Activated T-cell treated with anti-CD3 and anti-CD28 coated beads for 1 hour (primary cell): ENCODE data around the gene ALPL.

Experiments used
- DNase-seq: peaks from one replicate; pipeline ENCODE4 v3.0.0-alpha.2; 2020; ENCODE audit warnings: low read depth

ALPL gene

DNA sequence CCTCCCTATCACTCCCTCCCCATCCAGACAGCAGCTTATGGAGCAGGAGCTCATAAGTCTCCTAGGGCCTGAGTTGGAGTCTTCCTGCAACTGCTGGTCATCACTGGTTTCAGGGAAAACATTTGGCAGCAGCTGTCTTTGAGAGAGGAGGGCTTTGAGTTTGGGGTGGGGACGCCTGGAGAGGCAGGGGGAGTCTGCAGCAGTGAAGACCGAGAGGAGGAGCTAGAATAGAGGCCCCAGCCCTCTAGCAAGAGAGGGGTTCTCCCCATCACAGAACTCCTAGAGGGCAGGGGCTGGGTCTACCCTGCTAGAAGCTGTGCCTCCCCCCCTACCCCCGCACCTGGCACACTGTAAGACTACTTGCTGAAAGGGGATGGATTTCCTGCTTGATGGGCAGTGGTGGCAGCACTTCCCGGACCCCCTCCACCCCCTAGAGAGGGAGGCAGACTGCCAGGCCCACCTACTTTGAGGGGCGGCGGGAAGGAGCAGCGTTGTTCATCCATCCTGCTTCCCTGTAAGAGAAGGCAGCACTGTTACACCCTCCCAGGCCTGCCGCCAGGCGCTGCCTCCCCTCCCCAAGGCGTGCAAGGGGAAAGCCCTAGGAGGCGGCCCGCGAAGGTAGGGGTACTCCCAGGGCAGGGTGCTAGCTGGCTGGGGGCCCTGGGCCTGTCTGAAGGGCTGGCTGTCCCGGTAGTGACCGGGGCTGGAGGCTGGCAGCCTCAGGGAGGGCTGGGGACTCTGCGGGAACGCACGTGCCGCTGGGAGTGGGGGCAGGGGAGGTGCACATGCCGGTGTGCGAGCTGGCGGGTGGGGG lies 109.5 kb downstream of the ALPL start:
- no peak for DNase-seq

DNA sequence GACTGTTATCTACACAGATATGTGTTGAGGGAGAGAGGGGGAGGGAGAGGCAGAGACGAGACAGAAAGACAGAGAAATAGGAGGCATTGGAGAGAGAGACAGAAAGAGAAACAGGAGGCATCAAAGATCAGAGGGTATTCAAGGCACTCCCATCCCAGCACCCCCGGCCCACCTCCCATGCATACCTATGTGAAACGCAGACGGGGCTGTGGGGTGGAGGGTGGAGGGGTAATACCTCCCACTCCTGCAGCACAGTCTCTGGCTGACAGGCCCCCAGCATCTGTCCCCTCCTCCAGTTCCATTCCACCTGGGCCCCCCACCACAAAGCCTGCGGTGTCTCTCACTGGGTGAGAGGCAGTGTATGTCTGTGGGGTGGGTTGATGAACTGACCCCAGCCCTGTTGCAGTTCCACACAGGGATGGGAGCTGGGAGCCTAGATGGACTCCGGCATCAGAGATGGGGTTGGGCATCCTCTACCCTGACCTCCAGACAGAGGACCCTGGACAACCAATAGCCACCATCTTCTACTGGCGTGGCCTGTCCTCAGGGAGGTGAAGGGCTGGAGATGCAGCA lies 110.2 kb downstream of the ALPL start:
- DNase-seq, result no peak

DNA sequence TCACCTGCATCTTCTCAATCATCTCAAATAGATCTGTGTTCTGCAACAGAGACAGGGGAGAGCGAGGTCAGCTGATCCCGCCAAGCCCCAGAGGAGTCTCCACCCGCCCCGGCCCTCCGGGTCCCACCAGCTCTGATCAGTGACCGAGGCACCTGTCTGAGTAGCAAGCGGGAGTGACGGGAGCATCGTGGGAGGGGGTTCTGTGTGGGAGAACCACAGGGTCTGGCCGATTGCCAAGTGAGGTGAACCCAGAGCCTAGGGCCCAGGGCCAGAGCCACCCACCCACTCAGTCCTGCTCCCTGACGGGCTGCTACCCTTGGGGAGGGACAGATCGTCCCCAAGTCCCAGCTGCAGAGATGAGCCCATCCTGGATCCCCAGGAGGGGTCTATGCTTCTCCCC lies 110.8 kb downstream of the ALPL start:
- DNase-seq, result no peak

DNA sequence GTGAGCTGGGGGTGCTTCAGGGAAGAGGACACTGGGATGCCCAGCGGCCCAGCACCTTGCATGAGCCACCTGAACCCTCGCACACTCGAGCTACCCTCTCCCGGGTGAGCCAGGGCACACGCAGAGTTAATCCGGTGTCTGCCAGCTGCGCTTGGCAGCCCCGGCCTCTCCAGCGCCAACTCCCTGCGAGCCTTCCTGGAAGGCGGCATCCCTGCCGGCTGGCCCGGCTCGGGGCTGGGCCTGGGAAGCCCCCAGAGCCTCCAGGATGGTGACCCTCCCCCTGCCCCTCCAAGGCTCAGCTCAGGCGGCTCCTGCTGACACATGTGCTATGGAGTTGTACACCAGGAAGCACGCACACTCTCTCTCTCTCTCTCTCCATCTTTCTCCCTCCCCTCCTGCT lies 111.3 kb downstream of the ALPL start:
- DNase-seq, result no peak

DNA sequence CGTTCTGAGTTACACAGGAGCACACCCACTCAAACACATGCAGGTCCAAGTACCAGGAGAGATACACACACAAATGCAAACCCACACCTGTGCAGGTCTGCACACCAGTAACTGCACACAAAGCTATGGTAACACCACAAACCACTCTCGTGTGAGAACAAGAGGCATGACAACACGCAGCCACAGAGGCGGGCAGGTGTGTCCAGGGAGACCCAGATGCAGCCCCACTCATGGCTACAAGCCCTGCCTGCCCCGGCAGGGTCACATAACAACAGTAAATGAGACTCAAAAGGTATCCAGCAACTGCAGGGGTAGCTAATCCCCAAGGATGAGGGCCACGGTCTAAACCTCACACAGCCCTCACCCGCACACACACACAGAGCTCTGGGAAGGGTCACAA lies 111.8 kb downstream of the ALPL start:
- no peak for DNase-seq

- no peak for DNase-seq
These were observed 112.7 kb downstream of the ALPL start for GRCh38 chr1:21621761-21622436.

DNA sequence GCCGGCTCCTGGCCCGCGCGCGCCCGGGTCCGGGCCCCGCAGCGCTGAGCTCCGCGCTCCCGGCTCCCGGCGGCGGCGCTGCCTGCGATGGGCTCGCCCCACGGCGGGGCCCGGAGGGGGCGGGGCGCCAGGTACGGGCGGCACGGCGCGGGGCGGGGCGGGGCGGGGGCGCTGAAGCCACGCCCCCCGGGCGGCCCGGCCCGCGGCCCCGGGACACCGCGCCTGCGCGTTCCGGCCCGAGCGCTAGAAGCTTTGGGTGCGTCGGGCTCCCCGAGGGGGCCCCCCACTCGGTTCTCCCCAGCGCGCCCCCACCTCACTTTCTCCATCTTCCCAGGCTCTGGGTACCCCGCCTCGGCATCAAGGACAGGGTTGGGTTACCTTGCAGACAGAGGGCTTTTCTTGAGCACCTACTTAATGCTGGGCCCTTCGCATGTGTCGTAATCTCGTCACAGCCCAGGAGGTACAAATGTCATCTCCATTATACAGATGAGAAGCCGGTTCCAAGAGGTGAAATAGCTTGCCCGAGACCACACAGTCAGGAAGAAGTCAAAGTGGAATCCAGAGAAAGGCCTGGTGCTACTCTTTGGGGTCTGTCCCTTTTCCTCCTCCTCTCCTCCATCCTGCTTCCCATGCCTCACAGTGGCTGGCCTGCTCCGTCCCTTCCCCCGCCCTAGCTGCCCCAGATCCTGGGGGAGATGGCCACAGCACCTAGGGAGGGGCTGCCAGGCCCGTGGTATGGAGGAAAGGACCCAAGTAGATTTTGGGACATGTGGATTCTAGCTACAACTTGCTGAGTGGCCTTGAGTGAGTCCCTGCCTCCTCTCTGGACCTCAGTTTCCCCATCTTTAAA lies 113.5 kb downstream of the ALPL start:
- peak; percentile 34 for DNase-seq

- no peak for DNase-seq
These were observed 114.3 kb downstream of the ALPL start for GRCh38 chr1:21623410-21623961.

- no peak for DNase-seq
These were observed 115.6 kb downstream of the ALPL start for GRCh38 chr1:21624571-21625389.

DNA sequence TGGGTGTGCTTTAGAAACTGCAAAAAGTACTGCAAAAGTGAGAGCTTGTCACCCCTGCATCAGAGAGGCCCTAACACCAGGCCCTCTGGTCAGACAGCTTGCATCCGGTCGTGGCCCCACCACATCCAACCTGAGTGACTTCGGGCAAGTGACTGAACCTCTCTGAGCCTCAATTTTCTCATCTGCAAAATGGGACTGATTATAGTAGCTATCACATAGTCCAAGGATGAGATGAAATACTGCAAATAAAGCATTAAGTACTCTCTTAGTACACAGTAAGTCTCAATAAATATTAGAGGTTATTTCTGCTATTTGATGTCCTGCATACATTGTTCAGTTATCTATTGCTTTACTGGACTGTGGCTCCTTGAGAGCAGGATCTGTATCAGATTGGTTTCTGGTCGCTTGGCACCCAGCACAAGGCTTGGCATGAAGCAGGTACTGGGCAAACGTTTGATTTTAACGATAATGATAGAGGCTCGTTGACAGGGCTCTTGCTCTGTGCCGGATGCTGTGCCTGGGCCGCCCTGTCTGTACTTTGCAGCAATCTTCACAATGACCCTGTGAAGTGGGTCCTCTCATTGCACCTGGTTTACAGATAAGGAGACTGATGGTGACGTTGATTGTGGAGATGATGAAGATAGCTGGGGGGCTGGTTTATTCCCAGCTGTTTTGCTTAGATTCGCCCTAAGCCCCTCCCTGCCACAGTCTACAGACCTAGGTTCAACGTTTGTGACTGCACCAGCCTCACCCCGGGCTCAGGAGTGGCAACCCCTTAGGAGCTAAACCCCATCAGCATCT lies 116.4 kb downstream of the ALPL start:
- DNase-seq, result no peak

GRCh38 chr1:21626921-21627339 lies 117.7 kb downstream of the ALPL start:
- DNase-seq, result no peak
